Stimulated activated CD4-positive, alpha-beta T cell treated with anti-CD3 and anti-CD28 coated beads, TNF-alpha, amount 100 ng/mL, for 1 hour (primary cell): ENCODE measurements around the gene MRGPRX4.
"Not testable (repeated sequence)": the region's sequence is repeated elsewhere in the genome, so short reads cannot be mapped to it uniquely, and the experiment has no call there.

Source experiments
- DNase-seq, 3 donors: peaks; one replicate each; pipeline ENCODE4 v3.0.0-alpha.2; 2020; ENCODE audit warnings: low read depth in 3 of 3, low spot score in 1 of 3

MRGPRX4 gene

GRCh38 chr11:18172666-18173065 is at the start of gene MRGPRX4:
Gene MRGPRX4 (plus strand): TSS chr11:18172837. CDS start chr11:18173257, 420 bp downstream.
- no peak for DNase-seq

- not testable (repeated sequence) for DNase-seq
These were observed 41.5 kb upstream of the MRGPRX4 start for GRCh38 chr11:18131115-18131514.

- no peak for DNase-seq
These were observed 40.3 kb upstream of the MRGPRX4 start, which contains the start of gene MRGPRX3 for GRCh38 chr11:18132341-18132740. Gene MRGPRX3 (plus strand): TSS chr11:18132571. CDS start chr11:18137203, 4,632 bp downstream.

GRCh38 chr11:18135308-18135707 is 37.3 kb upstream of the MRGPRX4 start:
- no peak for DNase-seq

GRCh38 chr11:18137186-18137800 is 35.3 kb upstream of the MRGPRX4 start:
- DNase-seq: no peak

GRCh38 chr11:18140145-18140544 is 32.5 kb upstream of the MRGPRX4 start:
- DNase-seq: no peak

GRCh38 chr11:18144243-18144642 is 28.4 kb upstream of the MRGPRX4 start:
- no peak for DNase-seq

- DNase-seq: no peak
These were observed 27.6 kb upstream of the MRGPRX4 start for GRCh38 chr11:18145025-18145424.

GRCh38 chr11:18145837-18146236 is 26.8 kb upstream of the MRGPRX4 start:
- no peak for DNase-seq

GRCh38 chr11:18151581-18151980 is 21.1 kb upstream of the MRGPRX4 start:
- DNase-seq: no peak

GRCh38 chr11:18168372-18168771 is 4.3 kb upstream of the MRGPRX4 start:
- no peak for DNase-seq

- no peak for DNase-seq
These were observed 1.1 kb upstream of the MRGPRX4 start for GRCh38 chr11:18171377-18172000.

GRCh38 chr11:18173225-18173866 is 709 bp downstream of the MRGPRX4 start:
- DNase-seq: no peak

GRCh38 chr11:18188796-18189195 is 16.2 kb downstream of the MRGPRX4 start:
- no peak for DNase-seq

GRCh38 chr11:18189476-18190245 is 17.0 kb downstream of the MRGPRX4 start:
- not testable (repeated sequence) for DNase-seq

- DNase-seq: no peak
These were observed 18.7 kb downstream of the MRGPRX4 start for GRCh38 chr11:18191376-18191775.

GRCh38 chr11:18193010-18193409 is 20.4 kb downstream of the MRGPRX4 start:
- no peak for DNase-seq

- no peak for DNase-seq
These were observed 23.9 kb downstream of the MRGPRX4 start for GRCh38 chr11:18196532-18196931.

- not testable (repeated sequence) for DNase-seq
These were observed 25.1 kb downstream of the MRGPRX4 start for GRCh38 chr11:18197738-18198137.

GRCh38 chr11:18203723-18204122 is 31.1 kb downstream of the MRGPRX4 start:
- DNase-seq: no peak

- DNase-seq: no peak
These were observed 31.6 kb downstream of the MRGPRX4 start for GRCh38 chr11:18204220-18204619.

GRCh38 chr11:18204771-18205170 is 32.1 kb downstream of the MRGPRX4 start:
- DNase-seq: no peak
